Daoy (cell line): Measurements from ENCODE around the gene ZNF615. TPM values are rescaled to one million over a fixed set of nuclear protein-coding genes. Genes with fewer than 3 reads are reported as not detected.
A peak's percentile ranks its signal among the peaks of the same experiment; 100 is the strongest.
"Not testable (repeated sequence)": the region's sequence is repeated elsewhere in the genome, so short reads cannot be mapped to it uniquely, and the experiment has no call there.

Experiments used
- DNase-seq: peaks from one replicate; pipeline ENCODE4 v3.0.0-alpha.2; 2015; ENCODE audit warnings: low read depth
- total RNA-seq: library from RNA; depleted of rRNA; stranded (reverse); fragments of >200 nt; shearing (Covaris generic); gene quantifications from 2 replicates; pipeline ENCODE4 v1.2.3, GENCODE V29; 2014; rRNA removed

The ZNF615 gene
- total RNA-seq, 1 experiment from 2014 or later: 5.7 TPM

DNA sequence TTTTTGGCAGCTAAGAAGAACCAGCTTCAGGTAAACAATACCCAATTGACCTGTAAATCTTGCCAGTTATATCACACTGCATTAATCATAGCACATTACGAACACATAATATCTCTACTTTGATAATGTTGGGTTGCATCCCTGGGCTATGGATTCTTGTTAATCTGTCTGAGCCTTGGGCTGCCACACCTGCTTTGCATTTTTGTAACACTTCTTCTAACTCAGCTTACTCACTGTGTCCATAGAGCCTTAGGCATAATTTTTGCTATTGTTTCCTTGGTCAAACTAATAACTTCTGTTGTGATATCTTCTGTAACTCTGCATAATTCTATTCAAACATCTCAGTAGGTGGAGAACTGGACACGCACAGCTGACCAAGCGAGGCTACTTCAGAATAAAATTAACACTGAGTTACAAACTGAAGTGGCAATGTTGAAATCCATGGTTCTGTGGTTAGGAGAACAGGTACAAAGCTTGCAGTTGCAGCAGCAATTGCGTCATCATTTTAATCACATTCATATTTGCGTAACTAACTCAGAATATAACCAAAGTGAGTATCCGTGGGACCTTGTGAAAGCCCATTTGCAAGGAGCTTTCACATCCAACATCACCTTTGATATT, 27.8 kb downstream of the ZNF615 start:
- DNase-seq: no peak

DNA sequence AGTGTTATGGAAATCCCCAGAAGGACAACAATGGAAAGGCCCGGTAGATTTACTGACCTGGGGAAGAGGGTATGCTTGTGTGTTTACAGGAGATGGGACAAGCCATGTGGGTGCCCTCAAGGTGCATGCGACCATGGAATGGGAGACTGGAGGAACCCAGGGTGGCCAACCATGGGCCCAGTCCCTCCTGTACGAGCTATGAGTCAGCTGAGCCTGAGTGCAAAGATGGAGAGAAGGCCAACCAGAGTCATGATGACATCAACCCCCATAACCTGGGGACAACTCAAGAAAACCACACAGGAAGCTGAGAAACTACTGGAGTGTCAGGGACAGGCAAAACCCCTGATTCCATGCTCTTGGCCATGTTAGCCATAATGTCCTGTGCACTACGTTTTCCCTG, 29.1 kb downstream of the ZNF615 start:
- DNase-seq: no peak

DNA sequence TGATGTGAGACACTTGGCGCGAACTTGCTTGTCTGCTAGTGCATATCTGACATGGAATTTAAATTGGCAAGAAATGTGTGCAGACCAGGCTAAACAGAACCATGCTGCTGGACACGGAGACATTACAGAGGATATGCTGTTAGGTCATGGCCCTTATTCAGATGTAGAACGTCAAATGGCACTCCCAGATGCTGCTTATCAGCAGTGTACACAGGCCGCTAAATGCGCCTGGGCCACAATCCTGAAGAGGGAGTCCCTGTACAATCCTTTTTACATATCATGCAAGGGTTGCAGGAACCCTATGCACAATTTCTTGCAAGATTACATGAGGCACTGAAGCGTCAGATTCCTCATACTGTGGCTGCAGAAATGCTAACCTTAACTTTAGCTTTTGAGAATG, 30.7 kb downstream of the ZNF615 start:
- DNase-seq: no peak

DNA sequence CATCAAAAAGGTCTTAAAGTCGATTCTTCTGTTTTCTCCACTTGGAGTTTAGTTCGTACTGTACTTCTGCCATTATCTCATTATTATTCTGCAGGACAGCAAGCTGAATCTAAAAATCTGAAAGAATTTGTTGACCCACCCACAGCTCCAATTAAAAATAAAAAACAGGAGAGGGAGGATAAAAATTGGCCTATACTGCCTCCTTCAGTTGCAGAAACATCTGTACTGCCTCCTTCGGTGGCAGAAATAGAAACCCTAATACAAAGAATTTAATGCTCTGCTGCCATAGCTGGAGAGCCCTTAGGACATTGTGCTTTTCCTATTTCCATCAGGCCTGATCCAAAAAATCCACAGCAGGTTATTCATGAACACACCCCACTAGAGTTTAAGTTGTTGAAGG, 31.2 kb downstream of the ZNF615 start:
- DNase-seq: no peak

DNA sequence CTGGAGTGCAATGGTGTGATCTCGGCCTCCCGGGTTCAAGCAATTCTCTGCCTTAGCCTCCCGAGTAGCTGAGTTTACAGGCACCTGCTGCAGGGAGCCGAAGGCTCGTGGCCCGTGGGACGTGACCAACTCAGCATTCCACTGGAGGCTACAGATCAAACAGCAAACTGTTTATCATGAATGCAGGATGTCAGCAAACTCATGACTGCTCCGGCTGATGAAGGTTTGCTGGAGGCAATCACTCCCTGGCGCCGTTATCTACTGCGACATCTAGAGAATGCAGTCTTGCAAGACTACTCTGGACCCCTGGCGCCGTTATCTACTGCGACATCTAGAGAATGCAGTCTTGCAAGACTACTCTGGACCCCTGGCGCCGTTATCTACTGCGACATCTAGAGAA, 32.2 kb downstream of the ZNF615 start:
- DNase-seq: not testable (repeated sequence)

DNA sequence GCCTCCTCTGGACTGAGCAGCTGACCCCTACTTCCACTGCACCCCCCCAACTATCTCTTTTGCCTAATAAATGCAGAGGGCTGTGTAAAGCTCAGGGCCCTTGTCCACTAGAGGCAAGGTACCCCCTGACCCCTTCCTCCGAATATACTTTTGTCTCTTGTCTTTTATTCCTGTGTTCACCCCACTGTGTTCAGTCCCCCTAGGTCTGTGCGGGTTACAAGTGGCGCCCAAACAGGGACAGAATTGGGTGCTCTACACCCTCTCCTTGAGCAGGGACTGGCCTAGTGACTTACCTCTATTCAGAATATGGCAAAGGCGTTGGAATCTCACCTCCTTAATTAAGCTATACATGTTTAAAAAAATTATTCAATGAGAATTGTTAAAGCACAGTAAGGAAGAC, 36.4 kb downstream of the ZNF615 start:
- DNase-seq: peak; percentile 8

DNA sequence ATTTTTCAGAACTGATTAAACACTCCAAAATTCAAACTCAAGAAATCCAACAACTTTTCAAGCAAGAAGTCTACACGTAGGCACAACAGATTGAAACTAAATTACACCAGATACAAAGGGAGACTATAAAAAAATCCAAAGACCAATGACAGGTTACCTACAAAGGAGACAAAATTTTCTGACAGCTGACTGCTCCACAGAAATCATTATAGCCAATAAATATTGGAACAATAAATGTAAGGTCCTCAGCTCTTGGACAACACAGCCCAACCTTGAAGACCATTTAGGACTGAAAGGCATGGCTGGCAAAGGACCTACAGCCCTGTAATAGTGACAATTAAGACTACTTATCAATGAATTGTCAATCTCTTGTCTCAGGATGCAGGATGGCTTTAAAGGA, 37.3 kb downstream of the ZNF615 start:
- DNase-seq: no peak

DNA sequence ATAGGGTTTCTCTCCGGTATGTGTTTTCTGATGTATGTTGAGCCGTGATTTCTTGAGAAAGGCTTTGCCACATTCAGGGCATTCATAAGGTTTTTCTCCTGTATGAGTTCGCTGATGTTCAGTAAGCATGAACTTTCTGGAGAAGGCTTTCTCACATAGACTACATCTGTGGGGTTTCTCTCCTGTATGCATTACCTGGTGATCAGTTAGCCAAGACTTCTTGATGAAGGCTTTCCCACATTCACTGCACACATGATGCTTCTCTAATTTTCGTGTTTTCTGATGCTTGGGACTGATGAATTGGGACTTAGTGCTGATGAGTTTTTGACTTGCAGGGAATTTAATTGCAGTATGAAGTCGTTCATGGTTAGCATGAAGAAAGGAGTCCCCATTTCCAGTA, 42.4 kb downstream of the ZNF615 start:
- no peak for DNase-seq

DNA sequence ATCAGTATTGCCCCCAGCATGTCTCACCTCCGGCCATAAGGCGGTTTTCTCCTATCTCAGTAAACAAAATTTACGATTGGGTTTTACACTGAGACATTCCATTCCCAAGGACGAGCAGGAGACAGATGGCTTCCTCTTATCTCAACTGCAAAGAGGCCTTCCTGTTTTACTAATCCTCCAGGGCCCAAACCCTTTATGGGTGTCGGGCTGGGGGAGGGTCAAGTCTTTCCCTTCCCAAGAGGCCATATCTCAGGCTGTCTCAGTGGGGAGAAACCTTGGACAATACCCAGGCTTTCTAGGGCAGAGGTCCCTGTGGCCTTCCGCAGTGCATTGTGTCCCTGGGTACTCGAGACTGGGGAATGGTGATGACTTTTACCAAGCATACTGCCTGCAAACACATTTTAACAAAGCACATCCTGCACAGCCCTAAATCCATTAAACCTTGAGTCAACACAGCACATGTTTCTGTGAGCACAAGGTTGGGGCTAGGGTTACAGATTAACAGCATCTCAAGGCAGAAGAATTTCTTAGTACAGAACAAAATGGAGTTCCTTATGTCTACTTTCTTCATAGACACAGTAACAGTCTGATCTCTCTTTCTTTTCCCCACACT, 47.3 kb downstream of the ZNF615 start:
- DNase-seq: not testable (repeated sequence)

DNA sequence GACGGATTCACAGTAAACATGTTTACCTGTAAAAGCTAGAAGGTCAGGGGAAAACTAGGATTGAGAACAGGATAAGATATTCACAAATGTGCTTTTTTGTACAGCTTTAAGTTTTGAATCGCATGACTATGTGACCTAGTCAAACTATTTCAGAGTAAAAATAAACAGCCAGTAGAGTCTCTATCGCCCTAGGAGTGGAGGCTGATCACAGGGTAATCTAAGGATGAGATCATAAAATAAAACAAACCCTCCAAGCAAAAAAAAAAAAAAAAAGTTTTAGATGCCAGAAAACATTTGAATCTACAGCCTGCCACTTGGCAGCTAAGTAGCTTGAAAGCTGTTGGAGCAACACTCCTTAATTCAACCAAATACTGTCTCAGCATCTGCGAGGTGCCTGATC, 48.2 kb downstream of the ZNF615 start:
- no peak for DNase-seq

DNA sequence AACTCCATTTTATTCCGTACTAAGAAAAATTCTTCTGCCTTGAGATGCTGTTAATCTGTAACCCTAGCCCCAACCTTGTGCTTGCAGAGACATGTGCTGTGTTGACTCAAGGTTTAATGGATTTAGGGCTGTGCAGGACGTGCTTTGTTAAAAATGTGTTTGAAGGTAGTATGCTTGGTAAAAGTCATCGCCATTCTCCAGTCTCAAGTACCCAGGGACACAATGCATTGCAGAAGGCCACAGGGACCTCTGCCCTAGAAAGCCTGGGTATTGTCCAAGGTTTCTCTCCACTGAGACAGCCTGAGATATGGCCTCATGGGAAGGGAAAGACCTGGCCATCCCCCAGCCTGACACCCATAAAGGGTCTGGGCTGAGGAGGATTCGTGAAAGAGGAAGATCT, 50.2 kb downstream of the ZNF615 start:
- not testable (repeated sequence) for DNase-seq

DNA sequence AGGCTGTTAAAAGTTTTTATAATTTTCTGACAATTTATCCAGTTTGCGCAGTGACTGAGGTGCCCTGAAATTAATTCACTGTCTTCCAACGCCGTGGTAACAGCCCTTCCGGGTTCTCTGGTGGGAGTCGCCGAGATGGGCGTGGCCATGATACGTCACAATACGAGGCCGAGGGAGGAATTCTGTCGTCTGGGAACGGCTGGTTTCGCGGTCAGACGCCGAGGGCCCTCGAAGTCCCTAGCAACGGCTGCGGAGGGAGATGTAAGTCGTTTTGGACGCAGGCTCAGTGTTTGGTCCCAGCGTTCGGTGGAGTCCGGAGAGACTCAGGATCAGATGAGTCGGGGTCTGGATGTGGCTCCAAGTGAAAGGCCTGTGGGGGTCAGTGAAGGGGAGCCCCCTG, 59.0 kb downstream of the ZNF615 start:
- peak; percentile 7 for DNase-seq

DNA sequence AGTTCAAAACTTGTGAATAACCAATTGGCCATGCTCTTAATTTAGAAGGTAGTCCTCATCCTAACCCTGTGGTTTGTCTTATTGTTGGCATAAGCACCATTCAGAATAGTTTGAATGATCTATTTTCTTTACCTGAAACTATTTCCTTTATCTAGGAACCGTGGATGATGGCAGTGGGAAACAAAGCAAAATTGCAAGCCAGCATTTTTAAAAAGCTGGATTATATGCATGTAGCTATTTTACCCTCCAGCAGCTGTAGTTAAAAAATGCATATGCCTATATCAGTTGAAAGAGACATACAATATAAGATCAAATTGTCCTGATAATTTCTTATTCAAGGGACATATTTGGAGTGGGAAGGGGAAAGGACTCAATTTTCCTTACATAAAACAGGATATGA, 61.4 kb downstream of the ZNF615 start:
- DNase-seq: no peak

DNA sequence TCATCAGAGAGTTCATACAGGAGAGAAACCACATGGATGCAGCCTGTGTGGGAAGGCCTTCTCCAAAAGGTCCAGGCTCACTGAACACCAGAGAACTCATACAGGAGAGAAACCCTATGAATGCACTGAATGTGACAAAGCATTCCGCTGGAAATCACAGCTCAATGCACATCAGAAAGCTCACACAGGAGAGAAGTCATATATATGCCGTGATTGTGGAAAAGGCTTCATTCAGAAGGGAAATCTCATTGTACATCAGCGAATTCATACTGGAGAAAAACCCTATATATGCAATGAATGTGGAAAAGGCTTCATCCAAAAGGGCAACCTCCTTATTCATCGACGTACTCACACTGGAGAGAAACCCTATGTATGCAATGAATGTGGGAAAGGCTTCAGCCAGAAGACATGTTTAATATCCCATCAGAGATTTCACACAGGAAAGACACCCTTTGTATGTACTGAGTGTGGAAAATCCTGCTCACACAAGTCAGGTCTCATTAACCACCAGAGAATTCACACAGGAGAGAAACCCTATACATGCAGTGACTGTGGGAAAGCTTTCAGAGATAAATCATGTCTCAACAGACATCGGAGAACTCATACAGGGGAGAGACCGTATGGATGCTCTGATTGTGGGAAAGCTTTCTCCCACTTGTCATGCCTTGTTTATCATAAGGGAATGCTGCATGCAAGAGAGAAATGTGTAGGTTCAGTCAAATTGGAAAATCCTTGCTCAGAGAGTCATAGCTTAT, 63.0 kb downstream of the ZNF615 start:
- DNase-seq: no peak

Other genes starting within 250 kb of the ZNF615 start
- not detected in 2 replicates for gene FPR2, start 247.0 kb downstream of the ZNF615 start, total RNA-seq
- gene FPR3, start 213.1 kb downstream of the ZNF615 start, total RNA-seq: not detected in 2 replicates
- gene ZNF577, start 120.3 kb downstream of the ZNF615 start, total RNA-seq: 4.9 and 5.7 TPM in 2 replicates
- 9.0 and 14.5 TPM in 2 replicates for gene ZNF649, start 103.2 kb downstream of the ZNF615 start, total RNA-seq
- 2.7 and 7.1 TPM in 2 replicates for gene ZNF613, start 80.7 kb downstream of the ZNF615 start, total RNA-seq
- gene ZNF350, start 21.4 kb downstream of the ZNF615 start, total RNA-seq: 8.7 and 17.7 TPM in 2 replicates
- gene ZNF614, start 20.2 kb upstream of the ZNF615 start, total RNA-seq: 12.1 and 14.8 TPM in 2 replicates
- 7.3 and 9.0 TPM in 2 replicates for gene ZNF432, start 40.6 kb upstream of the ZNF615 start, total RNA-seq
- 12.1 and 12.5 TPM in 2 replicates for gene ZNF841, start 87.6 kb upstream of the ZNF615 start, total RNA-seq
- 4.7 and 10.8 TPM in 2 replicates for gene ZNF616, start 131.7 kb upstream of the ZNF615 start, total RNA-seq
- gene ZNF836, start 163.4 kb upstream of the ZNF615 start, total RNA-seq: 2.5 and 5.2 TPM in 2 replicates
- 164 and 208 TPM in 2 replicates for gene PPP2R1A, start 181.8 kb upstream of the ZNF615 start, total RNA-seq